A549 (cell line): ENCODE results near the gene CMC2.

Source experiments
- CHD2 ChIP-seq: fragments of 150-350 bp; IDR thresholded peaks from 2 replicates; pipeline ENCODE4 v1.6.1; 2014; ENCODE audit warnings: low read length; ENCODE audit not compliant: partially characterized antibody
- EP300 ChIP-seq, 2 experiments: fragments of >200 bp; sonication (Bioruptor Twin); formaldehyde crosslinking; IDR thresholded peaks; 2 replicates in 1 of 2; 3 replicates in 1 of 2; pipeline ENCODE4 v1.6.1; 2016 to 2017
- JUNB ChIP-seq: fragments of >200 bp; sonication (Bioruptor Twin); formaldehyde crosslinking; IDR thresholded peaks from 2 replicates; pipeline ENCODE4 v1.6.1; 2016
- MAZ ChIP-seq: fragments of 150-350 bp; IDR thresholded peaks from 2 replicates; pipeline ENCODE4 v1.6.1; 2014; ENCODE audit warnings: antibody characterized with exemption, low read depth, low read length, borderline replicate concordance
- NR3C1 ChIP-seq: fragments of >200 bp; sonication (Bioruptor Twin); formaldehyde crosslinking; IDR thresholded peaks from 3 replicates; pipeline ENCODE4 v1.6.1; 2017
- RAD21 ChIP-seq, 2 experiments: fragments of >200 bp in 1 of 2; sonication (Bioruptor Twin) in 1 of 2; formaldehyde crosslinking in 1 of 2; IDR thresholded peaks in 1 of 2; conservative IDR thresholded peaks in 1 of 2; 2 replicates in 1 of 2; 3 replicates in 1 of 2; pipeline ENCODE4 v1.6.1; 2012 to 2018; ENCODE audit warnings: inconsistent platforms in 1 of 2
- RNF2 ChIP-seq: fragments of 200-600 bp; sonication (generic); IDR thresholded peaks from 2 replicates; pipeline ENCODE4 v1.6.1; 2016; ENCODE audit warnings: low read depth, mild to moderate bottlenecking, antibody characterized with exemption, moderate library complexity, borderline replicate concordance
- TF ChIP-seq, protein P1 (sequence below): fragments of >200 bp; sonication (Bioruptor Twin); formaldehyde crosslinking; IDR thresholded peaks from 3 replicates; pipeline ENCODE4 v1.6.1; 2016
- TF ChIP-seq, protein P2 (sequence below): fragments of >200 bp; sonication (Bioruptor Twin); formaldehyde crosslinking; IDR thresholded peaks from 3 replicates; pipeline ENCODE4 v1.5.1; 2016
- TF ChIP-seq, protein P3 (sequence below): IDR thresholded peaks from 2 replicates; pipeline ENCODE4 v1.6.1; 2012
- TF ChIP-seq, protein P4 (sequence below): fragments of 250-450 bp; sonication (Bioruptor Pico); IDR thresholded peaks from 2 replicates; pipeline ENCODE4 v1.5.0; 2020; ENCODE audit warnings: low read depth, mild to moderate bottlenecking, moderate library complexity

DNA sequence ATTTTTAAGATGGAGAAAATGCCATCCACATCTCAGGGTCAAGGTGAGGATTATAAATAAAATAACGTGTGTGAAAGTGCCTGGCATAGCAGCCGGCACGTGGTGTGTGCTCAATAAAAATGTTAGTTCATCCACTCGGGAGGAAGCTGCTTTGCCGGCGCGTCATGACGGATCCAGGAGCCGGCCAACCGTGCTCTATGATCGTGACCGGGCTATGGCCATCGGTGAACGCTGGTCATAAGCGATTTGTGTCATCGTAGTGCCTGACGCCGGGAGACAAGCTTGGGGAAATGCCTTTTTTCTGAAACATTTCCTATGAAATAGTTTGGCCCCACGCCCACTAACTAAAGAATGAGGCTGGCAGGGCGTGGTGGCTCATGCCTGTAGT lies 74.0 kb downstream of the CMC2 start:
- no peak for TF ChIP-seq RAD21 (conservative IDR thresholded peaks at IDR 0.05 in 1 of 2, IDR thresholded peaks at IDR 0.05 in 1 of 2)
- TF ChIP-seq CHD2: no peak
- TF ChIP-seq, protein P1, sequence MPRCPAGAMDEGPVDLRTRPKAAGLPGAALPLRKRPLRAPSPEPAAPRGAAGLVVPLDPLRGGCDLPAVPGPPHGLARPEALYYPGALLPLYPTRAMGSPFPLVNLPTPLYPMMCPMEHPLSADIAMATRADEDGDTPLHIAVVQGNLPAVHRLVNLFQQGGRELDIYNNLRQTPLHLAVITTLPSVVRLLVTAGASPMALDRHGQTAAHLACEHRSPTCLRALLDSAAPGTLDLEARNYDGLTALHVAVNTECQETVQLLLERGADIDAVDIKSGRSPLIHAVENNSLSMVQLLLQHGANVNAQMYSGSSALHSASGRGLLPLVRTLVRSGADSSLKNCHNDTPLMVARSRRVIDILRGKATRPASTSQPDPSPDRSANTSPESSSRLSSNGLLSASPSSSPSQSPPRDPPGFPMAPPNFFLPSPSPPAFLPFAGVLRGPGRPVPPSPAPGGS: no peak
- TF ChIP-seq, protein P2, sequence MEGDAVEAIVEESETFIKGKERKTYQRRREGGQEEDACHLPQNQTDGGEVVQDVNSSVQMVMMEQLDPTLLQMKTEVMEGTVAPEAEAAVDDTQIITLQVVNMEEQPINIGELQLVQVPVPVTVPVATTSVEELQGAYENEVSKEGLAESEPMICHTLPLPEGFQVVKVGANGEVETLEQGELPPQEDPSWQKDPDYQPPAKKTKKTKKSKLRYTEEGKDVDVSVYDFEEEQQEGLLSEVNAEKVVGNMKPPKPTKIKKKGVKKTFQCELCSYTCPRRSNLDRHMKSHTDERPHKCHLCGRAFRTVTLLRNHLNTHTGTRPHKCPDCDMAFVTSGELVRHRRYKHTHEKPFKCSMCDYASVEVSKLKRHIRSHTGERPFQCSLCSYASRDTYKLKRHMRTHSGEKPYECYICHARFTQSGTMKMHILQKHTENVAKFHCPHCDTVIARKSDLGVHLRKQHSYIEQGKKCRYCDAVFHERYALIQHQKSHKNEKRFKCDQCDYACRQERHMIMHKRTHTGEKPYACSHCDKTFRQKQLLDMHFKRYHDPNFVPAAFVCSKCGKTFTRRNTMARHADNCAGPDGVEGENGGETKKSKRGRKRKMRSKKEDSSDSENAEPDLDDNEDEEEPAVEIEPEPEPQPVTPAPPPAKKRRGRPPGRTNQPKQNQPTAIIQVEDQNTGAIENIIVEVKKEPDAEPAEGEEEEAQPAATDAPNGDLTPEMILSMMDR: no peak
- TF ChIP-seq, protein P3, sequence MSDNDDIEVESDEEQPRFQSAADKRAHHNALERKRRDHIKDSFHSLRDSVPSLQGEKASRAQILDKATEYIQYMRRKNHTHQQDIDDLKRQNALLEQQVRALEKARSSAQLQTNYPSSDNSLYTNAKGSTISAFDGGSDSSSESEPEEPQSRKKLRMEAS: peak; percentile 3
- TF ChIP-seq, protein P4, sequence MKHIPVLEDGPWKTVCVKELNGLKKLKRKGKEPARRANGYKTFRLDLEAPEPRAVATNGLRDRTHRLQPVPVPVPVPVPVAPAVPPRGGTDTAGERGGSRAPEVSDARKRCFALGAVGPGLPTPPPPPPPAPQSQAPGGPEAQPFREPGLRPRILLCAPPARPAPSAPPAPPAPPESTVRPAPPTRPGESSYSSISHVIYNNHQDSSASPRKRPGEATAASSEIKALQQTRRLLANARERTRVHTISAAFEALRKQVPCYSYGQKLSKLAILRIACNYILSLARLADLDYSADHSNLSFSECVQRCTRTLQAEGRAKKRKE (CRISPR knock-in tag): no peak
- no peak for TF ChIP-seq RNF2
- TF ChIP-seq MAZ: no peak
- no peak for TF ChIP-seq JUNB
- TF ChIP-seq NR3C1: no peak
- no peak for TF ChIP-seq EP300 (IDR thresholded peaks at IDR 0.05)
